GM12892 (cell line): ENCODE data around the gene FIGLA.

Experiments
- DNase-seq: peaks from one replicate; pipeline ENCODE4 v3.0.0; 2011; ENCODE audit not compliant: insufficient read length
- FAIRE-seq: peaks from 2 replicates; lab custom pipeline; 2011; peaks lifted over from hg19 to GRCh38; lab: Jason Lieb, UNC
- POLR2A ChIP-seq: IDR thresholded peaks from 2 replicates; pipeline ENCODE4 v1.6.1; 2011; ENCODE audit warnings: low read depth, low read length, control low read depth
- POLR2AphosphoS5 ChIP-seq: IDR thresholded peaks from 2 replicates; pipeline ENCODE4 v1.6.1; 2011; ENCODE audit warnings: low read depth, low read length, control low read depth
- TAF1 ChIP-seq: IDR thresholded peaks from 2 replicates; pipeline ENCODE4 v1.6.1; 2011; ENCODE audit warnings: low read depth, mild to moderate bottlenecking, control low read depth, low read length, borderline replicate concordance

FIGLA gene

DNA sequence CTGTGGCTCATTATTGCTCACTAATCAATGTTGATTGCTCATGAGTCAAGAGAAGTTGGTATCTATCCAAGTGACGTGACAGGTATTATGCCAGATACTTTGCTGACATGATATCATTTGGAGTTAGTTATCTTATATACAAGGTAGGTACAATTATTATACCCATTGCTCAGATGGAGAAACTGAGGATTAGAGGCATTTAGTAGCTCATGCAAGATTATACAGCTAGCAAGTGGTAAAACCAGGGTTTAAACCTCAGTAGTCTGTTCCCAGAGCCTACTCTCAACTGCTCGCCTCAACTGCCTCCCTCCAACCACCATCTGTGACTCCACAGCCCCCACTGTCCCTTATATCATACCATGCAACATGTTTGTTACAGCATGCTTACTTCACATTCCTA, 6.1 kb downstream of the FIGLA start:
- TF ChIP-seq POLR2A (no peak), TAF1 (no peak), POLR2AphosphoS5 (no peak)
- FAIRE-seq (no peak), DNase-seq (no peak)

DNA sequence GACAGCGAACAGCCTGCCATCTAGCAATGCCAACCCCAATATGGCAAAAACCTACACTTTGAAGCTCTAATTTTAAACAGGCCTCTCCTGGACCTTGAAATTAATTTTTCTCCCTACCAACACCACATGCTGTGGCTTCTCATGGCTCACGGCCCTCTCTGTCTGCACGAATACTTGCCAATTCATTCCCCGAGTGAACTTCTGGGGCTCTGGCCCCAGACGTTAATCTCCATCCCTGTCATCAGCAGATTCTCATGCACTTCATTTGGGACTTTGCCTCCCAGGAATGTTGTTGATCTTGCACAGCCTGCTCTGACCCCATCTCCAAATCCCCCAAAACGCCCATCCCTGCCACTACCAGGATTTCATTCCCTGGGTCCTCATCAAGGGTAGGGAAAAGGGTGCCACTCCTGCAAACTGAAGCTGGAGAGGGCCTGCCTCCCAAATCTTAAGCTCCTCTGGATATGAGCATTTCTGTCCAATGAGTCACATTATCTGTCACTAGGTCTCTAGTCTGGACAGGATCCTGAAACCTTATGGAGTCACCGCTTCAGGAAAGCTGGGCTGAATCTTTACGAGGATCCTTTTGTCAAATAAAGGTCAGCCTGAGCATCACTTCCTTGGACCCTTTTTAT, 10.4 kb downstream of the FIGLA start:
- FAIRE-seq (no peak), DNase-seq (no peak)
- no peak for TF ChIP-seq TAF1
- no peak for TF ChIP-seq POLR2A
- TF ChIP-seq POLR2AphosphoS5: no peak

- TF ChIP-seq POLR2AphosphoS5: no peak
- no peak for DNase-seq
- no peak for FAIRE-seq
Observed at GRCh38 chr2:70779491-70779890, 11.0 kb downstream of the FIGLA start.

GRCh38 chr2:70778676-70779075, 11.8 kb downstream of the FIGLA start:
- no peak for TF ChIP-seq POLR2A
- TF ChIP-seq POLR2AphosphoS5: no peak
- TF ChIP-seq TAF1: no peak
- FAIRE-seq: no peak
- no peak for DNase-seq

DNA sequence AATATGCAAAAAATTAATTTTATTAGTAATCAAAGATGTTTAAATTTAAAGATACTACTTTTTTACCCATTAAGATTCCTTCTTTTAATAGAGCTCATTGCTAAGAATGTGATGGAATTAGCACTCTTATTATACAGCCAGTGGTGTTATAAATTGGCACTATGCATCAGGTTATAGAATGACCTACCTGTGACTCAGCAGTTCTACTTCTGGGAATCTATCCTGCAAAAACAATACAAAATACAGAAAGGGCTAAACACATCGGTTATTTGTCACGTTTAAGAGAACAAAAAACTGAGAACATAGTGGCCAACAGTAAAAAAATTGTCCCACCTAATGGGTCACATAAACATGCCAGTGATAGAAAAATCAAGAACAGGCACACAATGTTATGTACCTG, 13.0 kb downstream of the FIGLA start:
- FAIRE-seq (no peak), DNase-seq (no peak)
- TF ChIP-seq POLR2A: no peak
- no peak for TF ChIP-seq TAF1
- no peak for TF ChIP-seq POLR2AphosphoS5

DNA sequence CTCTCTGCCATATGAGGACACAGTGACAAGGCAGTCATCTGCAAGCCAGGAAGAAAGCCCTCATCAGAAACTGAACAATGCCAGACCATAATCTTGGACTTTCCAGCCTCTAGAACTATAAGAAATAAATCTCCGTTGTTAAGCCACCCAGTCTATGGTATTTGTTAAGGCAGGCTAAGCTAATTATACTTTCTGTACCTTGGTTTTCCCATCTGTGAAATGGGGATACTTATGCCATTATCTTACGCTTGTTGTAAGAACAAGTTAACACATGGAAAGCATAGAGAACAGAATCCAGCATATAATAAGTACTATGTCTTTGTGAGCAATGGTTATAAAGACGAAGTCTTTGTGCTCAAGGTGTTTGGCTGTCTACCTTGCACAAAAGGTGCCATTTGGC, 14.2 kb downstream of the FIGLA start:
- TF ChIP-seq TAF1: no peak
- TF ChIP-seq POLR2AphosphoS5: no peak
- TF ChIP-seq POLR2A: no peak
- FAIRE-seq (no peak), DNase-seq (no peak)

- FAIRE-seq (no peak), DNase-seq (no peak)
- TF ChIP-seq POLR2AphosphoS5 (no peak), TAF1 (no peak), POLR2A (no peak)
Observed at GRCh38 chr2:70775141-70775540, 15.3 kb downstream of the FIGLA start.

GRCh38 chr2:70772486-70773155, 17.8 kb downstream of the FIGLA start:
- FAIRE-seq: no peak
- no peak for DNase-seq
- TF ChIP-seq POLR2AphosphoS5 (no peak), POLR2A (no peak), TAF1 (no peak)

DNA sequence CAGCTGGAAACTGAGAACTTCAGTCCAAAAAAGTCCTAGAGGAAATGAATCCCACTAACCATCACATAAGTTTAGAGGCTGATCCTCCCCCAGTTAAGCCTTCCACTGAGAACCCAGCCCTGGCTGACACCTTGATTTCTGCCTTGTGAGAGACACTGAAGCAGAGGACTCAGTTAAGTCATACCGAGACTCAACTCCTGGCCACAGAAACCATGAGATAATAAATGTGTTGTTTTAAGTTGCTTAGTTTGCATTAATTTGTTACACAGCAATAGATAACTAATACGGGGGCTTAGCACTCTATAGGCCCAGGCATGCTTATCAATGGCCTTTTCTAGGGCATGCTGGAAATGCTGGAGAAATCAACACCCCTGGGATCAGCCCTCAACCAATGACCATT, 19.0 kb downstream of the FIGLA start:
- no peak for TF ChIP-seq POLR2AphosphoS5
- TF ChIP-seq TAF1: no peak
- no peak for TF ChIP-seq POLR2A
- FAIRE-seq: no peak
- DNase-seq: no peak

DNA sequence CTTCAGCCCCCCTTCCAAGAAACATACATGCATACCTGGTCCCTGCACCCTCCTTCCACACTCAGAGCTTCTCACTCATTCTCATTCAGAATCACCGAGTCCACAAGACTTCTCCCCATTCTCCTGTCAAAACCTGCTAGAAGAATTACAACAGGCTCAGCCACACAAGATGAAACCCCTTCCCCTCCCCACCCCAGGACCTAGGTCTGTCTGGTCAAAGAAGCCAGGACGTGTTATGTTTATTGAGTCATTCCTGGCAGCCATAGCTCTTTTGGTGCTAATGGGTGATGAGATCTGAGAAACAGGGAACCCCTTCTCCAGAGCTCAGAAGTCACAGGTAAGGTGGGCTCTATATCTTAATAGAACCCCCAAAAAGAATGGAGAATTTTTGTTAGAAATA, 21.0 kb downstream of the FIGLA start:
- TF ChIP-seq POLR2AphosphoS5 (no peak), TAF1 (no peak), POLR2A (no peak)
- DNase-seq (no peak), FAIRE-seq (no peak)

GRCh38 chr2:70768590-70769085, 21.8 kb downstream of the FIGLA start:
- DNase-seq: no peak
- no peak for FAIRE-seq
- TF ChIP-seq TAF1 (no peak), POLR2AphosphoS5 (no peak), POLR2A (no peak)
